OCI-LY1 (cell line): ENCODE results near the gene WNK2.

Experiments used
- EZH2 ChIP-seq: fragments of 200-600 bp; sonication (generic), shearing (Covaris generic); IDR thresholded peaks from 2 replicates; pipeline ENCODE4 v1.8.0; 2017; ENCODE audit warnings: borderline replicate concordance, mixed run types, mild to moderate bottlenecking, antibody characterized with exemption, low read length, moderate library complexity, mixed read lengths
- TF ChIP-seq, protein P1 (sequence below): fragments of 200-600 bp; sonication (generic), shearing (Covaris generic); IDR thresholded peaks from 2 replicates; pipeline ENCODE4 v1.5.1; 2017; ENCODE audit warnings: mild to moderate bottlenecking, antibody characterized with exemption, low read length, moderate library complexity, mixed read lengths

DNA sequence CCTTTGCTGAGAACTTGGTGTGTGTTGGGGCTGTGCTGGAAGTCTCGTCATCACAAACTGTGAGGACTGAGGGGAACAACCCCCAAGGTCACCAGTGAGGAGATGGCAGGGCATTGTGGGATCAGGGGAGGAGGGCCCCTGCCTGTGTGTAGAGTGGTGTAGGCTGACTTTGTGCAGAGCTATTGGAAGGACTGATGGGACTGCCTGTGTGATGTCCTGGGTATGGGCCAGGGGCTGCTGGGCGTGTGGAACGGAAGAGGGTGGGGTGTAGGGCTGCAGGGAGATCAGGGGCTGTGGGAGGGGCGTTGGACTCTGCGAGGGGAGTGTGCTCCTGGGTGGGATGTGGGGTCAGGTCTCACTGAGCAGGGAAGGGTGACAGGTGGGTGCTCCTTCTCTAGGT, 3.6 kb downstream of the WNK2 start:
- TF ChIP-seq, protein P1, sequence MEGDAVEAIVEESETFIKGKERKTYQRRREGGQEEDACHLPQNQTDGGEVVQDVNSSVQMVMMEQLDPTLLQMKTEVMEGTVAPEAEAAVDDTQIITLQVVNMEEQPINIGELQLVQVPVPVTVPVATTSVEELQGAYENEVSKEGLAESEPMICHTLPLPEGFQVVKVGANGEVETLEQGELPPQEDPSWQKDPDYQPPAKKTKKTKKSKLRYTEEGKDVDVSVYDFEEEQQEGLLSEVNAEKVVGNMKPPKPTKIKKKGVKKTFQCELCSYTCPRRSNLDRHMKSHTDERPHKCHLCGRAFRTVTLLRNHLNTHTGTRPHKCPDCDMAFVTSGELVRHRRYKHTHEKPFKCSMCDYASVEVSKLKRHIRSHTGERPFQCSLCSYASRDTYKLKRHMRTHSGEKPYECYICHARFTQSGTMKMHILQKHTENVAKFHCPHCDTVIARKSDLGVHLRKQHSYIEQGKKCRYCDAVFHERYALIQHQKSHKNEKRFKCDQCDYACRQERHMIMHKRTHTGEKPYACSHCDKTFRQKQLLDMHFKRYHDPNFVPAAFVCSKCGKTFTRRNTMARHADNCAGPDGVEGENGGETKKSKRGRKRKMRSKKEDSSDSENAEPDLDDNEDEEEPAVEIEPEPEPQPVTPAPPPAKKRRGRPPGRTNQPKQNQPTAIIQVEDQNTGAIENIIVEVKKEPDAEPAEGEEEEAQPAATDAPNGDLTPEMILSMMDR = no peak
- TF ChIP-seq EZH2 = no peak
